RWPE2 (cell line): ENCODE data around the gene TMEM253.

Source experiments
- ATAC-seq: fragments of 200-7000 bp; cut with Tn5 transposase; 3 replicates; pipeline ENCODE4 v1.9.1; 2021; ENCODE audit warnings: low read depth
- DNase-seq: peaks from one replicate; pipeline ENCODE4 v3.0.0-alpha.2; 2020; ENCODE audit warnings: low spot score
- H3K27ac ChIP-seq: fragments of 450-650 bp; 2 replicates; pipeline ENCODE4 v1.5.1; 2017; ENCODE audit warnings: mild to moderate bottlenecking; ENCODE audit not compliant: poor library complexity, severe bottlenecking
- H3K27me3 ChIP-seq: fragments of 250-450 bp; sonication (Bioruptor Pico); 2 replicates; pipeline ENCODE4 v1.5.1; 2021; ENCODE audit warnings: mild to moderate bottlenecking, moderate library complexity; ENCODE audit not compliant: insufficient read depth, poor library complexity, severe bottlenecking
- H3K36me3 ChIP-seq: fragments of 250-450 bp; sonication (Bioruptor Pico); 2 replicates; pipeline ENCODE4 v1.5.1; 2020; ENCODE audit warnings: low read depth, mild to moderate bottlenecking, moderate library complexity
- H3K4me1 ChIP-seq: fragments of 250-450 bp; sonication (Bioruptor Pico); 2 replicates; pipeline ENCODE4 v1.5.1; 2021; ENCODE audit warnings: mild to moderate bottlenecking, moderate library complexity; ENCODE audit not compliant: insufficient read depth, poor library complexity, severe bottlenecking
- H3K4me3 ChIP-seq: fragments of 250-450 bp; sonication (Bioruptor Pico); 2 replicates; pipeline ENCODE4 v1.5.1; 2021; ENCODE audit warnings: mild to moderate bottlenecking, moderate library complexity; ENCODE audit not compliant: severe bottlenecking
- H3K9me3 ChIP-seq: fragments of 250-450 bp; sonication (Bioruptor Pico); 2 replicates; pipeline ENCODE4 v1.5.1; 2021; ENCODE audit warnings: mild to moderate bottlenecking, moderate library complexity; ENCODE audit not compliant: severe bottlenecking
- CTCF ChIP-seq: fragments of 450-650 bp; IDR thresholded peaks from one replicate; pipeline ENCODE4 v1.5.1; 2017; ENCODE audit warnings: mild to moderate bottlenecking, moderate library complexity; ENCODE audit not compliant: poor library complexity, severe bottlenecking

TMEM253 gene

GRCh38 chr14:21103411-21103709 lies 2.5 kb downstream of the TMEM253 start:
- H3K4me1 ChIP-seq = peaks cover 51% of the 10 kb centered on the region
- no peak for ATAC-seq

GRCh38 chr14:21103710-21104447 lies 3.0 kb downstream of the TMEM253 start:
- Histone ChIP-seq H3K4me1 (peaks cover 51% of the 10 kb centered on the region), H3K27me3 (no peaks in the 10 kb centered on the region), H3K4me3 (peak overlapping the region; percentile 39), H3K27ac (peak overlapping the region; percentile 82), H3K36me3 (no peaks in the 10 kb centered on the region), H3K9me3 (no peaks in the 10 kb centered on the region)
- ATAC-seq (peak; percentile 83), DNase-seq (peak; percentile 98)
- TF ChIP-seq CTCF = peak; percentile 77

More at GRCh38 chr14:21103411-21103709, 2.5 kb downstream of the TMEM253 start:
- no peaks in the 10 kb centered on the region for H3K36me3 ChIP-seq
- H3K9me3 ChIP-seq = no peaks in the 10 kb centered on the region
- peak overlapping the region; percentile 82 for H3K27ac ChIP-seq
- no peak for TF ChIP-seq CTCF
- no peak for DNase-seq
- H3K27me3 ChIP-seq = no peaks in the 10 kb centered on the region
- H3K4me3 ChIP-seq = peak overlapping the region; percentile 39

GRCh38 chr14:21104448-21105060 lies 3.7 kb downstream of the TMEM253 start:
- no peaks in the 10 kb centered on the region for H3K36me3 ChIP-seq
- peak overlapping the region; percentile 39 for H3K4me3 ChIP-seq
- H3K27ac ChIP-seq = peak overlapping the region; percentile 82
- DNase-seq (peak; percentile 76), ATAC-seq (peak; percentile 43)
- no peaks in the 10 kb centered on the region for H3K9me3 ChIP-seq
- TF ChIP-seq CTCF = peak; percentile 94
- H3K4me1 ChIP-seq = peaks cover 46% of the 10 kb centered on the region
- H3K27me3 ChIP-seq = no peaks in the 10 kb centered on the region

- no peaks in the 10 kb centered on the region for H3K9me3 ChIP-seq
- peak overlapping the region; percentile 82 for H3K27ac ChIP-seq
- H3K27me3 ChIP-seq = no peaks in the 10 kb centered on the region
- ATAC-seq (no peak), DNase-seq (no peak)
- H3K4me3 ChIP-seq = no peak overlapping the region
- TF ChIP-seq CTCF = no peak
- peaks cover 40% of the 10 kb centered on the region for H3K4me1 ChIP-seq
- H3K36me3 ChIP-seq = no peaks in the 10 kb centered on the region
Observed at GRCh38 chr14:21105095-21105494, 4.2 kb downstream of the TMEM253 start.

GRCh38 chr14:21106176-21106497 lies 5.3 kb downstream of the TMEM253 start:
- Histone ChIP-seq H3K4me1 (peaks cover 36% of the 10 kb centered on the region), H3K27ac (peak overlapping the region; percentile 82), H3K9me3 (no peaks in the 10 kb centered on the region), H3K27me3 (no peaks in the 10 kb centered on the region), H3K36me3 (no peaks in the 10 kb centered on the region), H3K4me3 (no peak overlapping the region)
- DNase-seq = no peak
- no peak for TF ChIP-seq CTCF
- no peak for ATAC-seq
